HG03039 (cell line): ENCODE data around the gene KANK4.

Experiments used
- ATAC-seq: cut with Tn5 transposase; IDR thresholded peaks from one replicate; pipeline ENCODE4 v1.9.1; 2021; ENCODE audit warnings: mild to moderate bottlenecking, moderate library complexity; ENCODE audit not compliant: unreplicated experiment

The KANK4 gene

GRCh38 chr1:62307895-62308492 lies 11.2 kb downstream of the KANK4 start:
- no peak for ATAC-seq

- no peak for ATAC-seq
Observed at GRCh38 chr1:62307446-62307845, 11.8 kb downstream of the KANK4 start.

- ATAC-seq = no peak
Observed at GRCh38 chr1:62306065-62306464, 13.2 kb downstream of the KANK4 start.

- no peak for ATAC-seq
Observed at GRCh38 chr1:62304975-62305374, 14.3 kb downstream of the KANK4 start.

- no peak for ATAC-seq
Observed at GRCh38 chr1:62304515-62304914, 14.7 kb downstream of the KANK4 start.

- ATAC-seq = no peak
Observed at GRCh38 chr1:62301726-62302390, 17.4 kb downstream of the KANK4 start.

GRCh38 chr1:62299426-62300200 lies 19.6 kb downstream of the KANK4 start:
- ATAC-seq = no peak

GRCh38 chr1:62295921-62296491 lies 23.2 kb downstream of the KANK4 start:
- ATAC-seq = no peak

- ATAC-seq = no peak
Observed at GRCh38 chr1:62294261-62294660, 25.0 kb downstream of the KANK4 start.

- ATAC-seq = no peak
Observed at GRCh38 chr1:62288662-62289061, 30.6 kb downstream of the KANK4 start.

- no peak for ATAC-seq
Observed at GRCh38 chr1:62288224-62288623, 31.0 kb downstream of the KANK4 start.

GRCh38 chr1:62286786-62287224 lies 32.4 kb downstream of the KANK4 start:
- no peak for ATAC-seq

GRCh38 chr1:62285984-62286785 lies 33.0 kb downstream of the KANK4 start:
- no peak for ATAC-seq

GRCh38 chr1:62285440-62285839 lies 33.8 kb downstream of the KANK4 start:
- no peak for ATAC-seq

GRCh38 chr1:62283986-62284385 lies 35.2 kb downstream of the KANK4 start:
- no peak for ATAC-seq

GRCh38 chr1:62282909-62283755 lies 36.1 kb downstream of the KANK4 start:
- no peak for ATAC-seq

GRCh38 chr1:62281922-62282555 lies 37.2 kb downstream of the KANK4 start:
- ATAC-seq = no peak

GRCh38 chr1:62280960-62281465 lies 38.2 kb downstream of the KANK4 start:
- ATAC-seq = no peak

- ATAC-seq = no peak
Observed at GRCh38 chr1:62280150-62280549, 39.1 kb downstream of the KANK4 start.
